ENCODE measurements around the gene DOK7.

Gene DOK7

DNA sequence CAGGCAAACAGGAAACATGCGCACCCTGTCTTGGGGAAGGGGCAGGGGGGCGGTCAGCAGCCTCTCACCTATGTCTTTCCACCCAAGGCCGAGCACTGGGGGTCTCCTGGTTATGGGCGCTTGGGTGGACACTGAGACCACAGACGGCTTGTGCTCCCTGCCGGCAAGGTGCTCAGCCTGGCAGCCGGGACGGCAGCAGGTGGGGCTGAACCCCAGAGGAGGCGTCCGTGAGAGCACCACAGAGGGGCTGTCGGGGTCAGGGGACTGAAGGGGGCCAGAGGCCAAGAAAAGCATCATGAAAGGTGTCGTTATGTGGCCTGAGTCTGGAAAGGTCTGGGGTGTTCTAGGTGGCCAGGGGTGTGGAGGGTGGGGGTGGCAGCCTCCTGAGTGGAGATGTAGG lies 19.6 kb downstream of the DOK7 start:
- DNase-seq (ENCODE audit: low read depth, low spot score) = no peak
- Histone ChIP-seq H3K36me3 (ENCODE audit: insufficient read depth, low read length) (no peaks in the 10 kb centered on the region), H3K9me3 (ENCODE audit: low read depth, low read length) (no peaks in the 10 kb centered on the region), H3K27ac (no peak overlapping the region), H3K9ac (ENCODE audit: insufficient read length) (no peak overlapping the region), H3K4me3 (no peak overlapping the region)
- TF ChIP-seq EZH2 (IDR thresholded peaks at IDR 0.05) = no peak

GRCh38 chr4:3483471-3483921 lies 20.4 kb downstream of the DOK7 start:
- H3K9ac ChIP-seq (ENCODE audit: insufficient read length) = no peak overlapping the region
- H3K9me3 ChIP-seq (ENCODE audit: low read depth, low read length) = no peaks in the 10 kb centered on the region
- no peak for TF ChIP-seq FOXP2 (optimal IDR thresholded peaks at IDR 0.05; ENCODE audit: control extremely low read depth, extremely low read length, insufficient read depth)
- no peak for TF ChIP-seq POLR2AphosphoS5 (IDR thresholded peaks at IDR 0.05; ENCODE audit: borderline replicate concordance, low read depth, low read length)
- TF ChIP-seq EZH2 (IDR thresholded peaks at IDR 0.05) = no peak
- H3K27ac ChIP-seq = no peak overlapping the region
- H3K4me3 ChIP-seq = no peak overlapping the region
- DNase-seq (ENCODE audit: low read depth, low spot score) = no peak
- no peaks in the 10 kb centered on the region for H3K36me3 ChIP-seq (ENCODE audit: insufficient read depth, low read length)

DNA sequence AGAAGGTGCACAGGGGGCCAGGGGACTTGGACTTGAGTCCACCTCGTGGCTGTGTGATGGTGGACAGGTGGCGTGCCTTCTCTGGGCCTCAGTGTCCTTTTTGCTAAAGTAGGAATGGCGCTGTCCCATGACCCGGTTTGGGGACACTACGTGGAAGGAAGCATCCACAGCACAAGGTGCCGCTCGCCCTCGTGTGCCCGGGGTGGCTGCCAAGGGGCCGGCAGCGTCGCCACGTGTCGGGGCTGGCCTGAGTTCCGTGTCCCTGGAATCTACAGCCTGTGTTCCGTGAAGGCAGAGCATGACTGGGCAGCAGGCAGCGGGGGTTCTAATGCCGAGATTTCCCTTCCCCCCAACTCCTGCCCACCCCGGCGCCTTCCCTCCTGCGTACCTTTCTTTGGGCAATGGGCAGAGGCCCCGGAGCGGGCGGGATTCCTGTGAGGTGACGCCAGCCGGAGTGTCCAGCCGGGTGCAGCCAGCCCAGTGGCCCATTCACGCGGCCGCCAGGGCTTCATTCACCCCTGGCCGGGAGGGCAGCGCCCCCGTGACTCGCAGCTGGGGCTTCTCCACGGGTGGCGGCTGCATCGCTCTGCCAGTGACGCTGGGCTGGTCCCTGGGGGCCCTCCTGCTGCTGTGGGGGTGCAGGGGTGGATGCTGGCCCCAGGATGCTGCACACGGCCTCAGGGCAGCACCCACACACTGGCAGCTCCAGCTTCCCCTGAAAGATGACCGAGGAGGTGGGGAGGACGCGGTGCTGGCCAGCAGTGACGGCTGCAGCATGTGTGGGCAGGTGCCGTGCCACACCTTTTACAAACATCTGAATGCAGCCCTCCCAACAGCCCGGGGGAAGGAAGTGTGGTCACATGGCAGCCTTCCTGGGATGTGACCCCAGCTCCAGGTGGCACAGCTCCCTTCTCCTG lies 21.2 kb downstream of the DOK7 start:
- H3K4me3 ChIP-seq = no peak overlapping the region
- no peak for DNase-seq (ENCODE audit: low read depth, low spot score)

DNA sequence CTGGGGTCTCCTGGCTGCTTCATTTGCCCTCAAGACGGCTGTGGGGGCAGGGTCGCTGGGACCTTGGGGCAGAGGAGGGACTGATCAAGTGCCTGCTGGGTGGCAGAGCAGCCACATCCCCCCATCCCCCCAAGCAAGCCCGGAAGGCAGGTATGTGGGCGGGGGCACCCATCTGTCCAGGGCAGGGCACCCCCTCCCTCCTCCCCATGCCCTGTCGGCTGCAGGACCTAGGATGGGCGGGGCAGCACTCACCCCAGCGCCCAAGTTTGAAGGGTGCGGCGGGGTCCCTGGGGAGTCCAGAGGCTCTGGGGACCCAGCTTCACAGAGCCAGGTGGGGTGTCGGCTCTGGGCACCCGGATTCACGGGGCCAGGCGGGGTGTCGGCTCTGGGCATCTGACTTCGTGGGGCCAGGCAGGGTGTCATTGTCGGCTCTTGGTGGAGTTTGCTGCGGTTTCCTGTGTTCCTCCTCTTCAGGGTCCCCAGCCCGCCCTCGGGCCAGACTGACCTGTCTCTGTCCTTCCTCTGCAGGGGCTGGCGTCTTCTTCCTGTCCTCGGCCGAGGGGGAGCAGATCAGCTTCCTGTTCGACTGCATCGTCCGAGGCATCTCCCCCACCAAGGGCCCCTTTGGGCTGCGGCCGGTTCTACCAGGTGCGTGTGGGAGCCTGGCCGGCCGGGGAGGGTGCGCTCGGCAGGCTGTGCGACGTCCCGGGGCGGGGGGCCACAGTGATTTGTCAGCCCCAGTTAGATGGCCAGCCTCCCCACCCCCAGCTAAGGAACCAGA lies 22.1 kb downstream of the DOK7 start:
- Histone ChIP-seq H3K27ac (no peak overlapping the region), H3K4me3 (no peak overlapping the region), H3K9ac (ENCODE audit: insufficient read length) (no peak overlapping the region), H3K9me3 (ENCODE audit: low read depth, low read length) (no peaks in the 10 kb centered on the region), H3K36me3 (ENCODE audit: insufficient read depth, low read length) (no peaks in the 10 kb centered on the region)
- TF ChIP-seq POLR2AphosphoS5 (IDR thresholded peaks at IDR 0.05; ENCODE audit: borderline replicate concordance, low read depth, low read length) (no peak), EZH2 (IDR thresholded peaks at IDR 0.05) (no peak), FOXP2 (optimal IDR thresholded peaks at IDR 0.05; ENCODE audit: control extremely low read depth, extremely low read length, insufficient read depth) (no peak)
- no peak for DNase-seq (ENCODE audit: low read depth, low spot score)

More for the DNA sequence above, 21.2 kb downstream of the DOK7 start:
- H3K27ac ChIP-seq = no peak overlapping the region
- no peak overlapping the region for H3K9ac ChIP-seq (ENCODE audit: insufficient read length)
- TF ChIP-seq EZH2 (IDR thresholded peaks at IDR 0.05) = no peak
- no peak for TF ChIP-seq POLR2AphosphoS5 (IDR thresholded peaks at IDR 0.05; ENCODE audit: borderline replicate concordance, low read depth, low read length)
- TF ChIP-seq FOXP2 (optimal IDR thresholded peaks at IDR 0.05; ENCODE audit: control extremely low read depth, extremely low read length, insufficient read depth) = no peak
- H3K36me3 ChIP-seq (ENCODE audit: insufficient read depth, low read length) = no peaks in the 10 kb centered on the region
- no peaks in the 10 kb centered on the region for H3K9me3 ChIP-seq (ENCODE audit: low read depth, low read length)

- no peaks in the 10 kb centered on the region for H3K9me3 ChIP-seq (ENCODE audit: low read depth, low read length)
- H3K36me3 ChIP-seq (ENCODE audit: insufficient read depth, low read length) = no peaks in the 10 kb centered on the region
- no peak overlapping the region for H3K4me3 ChIP-seq
- TF ChIP-seq EZH2 (IDR thresholded peaks at IDR 0.05) (no peak), POLR2AphosphoS5 (IDR thresholded peaks at IDR 0.05; ENCODE audit: borderline replicate concordance, low read depth, low read length) (no peak), FOXP2 (optimal IDR thresholded peaks at IDR 0.05; ENCODE audit: control extremely low read depth, extremely low read length, insufficient read depth) (no peak)
- H3K9ac ChIP-seq (ENCODE audit: insufficient read length) = no peak overlapping the region
- no peak for DNase-seq (ENCODE audit: low read depth, low spot score)
- no peak overlapping the region for H3K27ac ChIP-seq
Measured at GRCh38 chr4:3485886-3486540, 22.9 kb downstream of the DOK7 start.

DNA sequence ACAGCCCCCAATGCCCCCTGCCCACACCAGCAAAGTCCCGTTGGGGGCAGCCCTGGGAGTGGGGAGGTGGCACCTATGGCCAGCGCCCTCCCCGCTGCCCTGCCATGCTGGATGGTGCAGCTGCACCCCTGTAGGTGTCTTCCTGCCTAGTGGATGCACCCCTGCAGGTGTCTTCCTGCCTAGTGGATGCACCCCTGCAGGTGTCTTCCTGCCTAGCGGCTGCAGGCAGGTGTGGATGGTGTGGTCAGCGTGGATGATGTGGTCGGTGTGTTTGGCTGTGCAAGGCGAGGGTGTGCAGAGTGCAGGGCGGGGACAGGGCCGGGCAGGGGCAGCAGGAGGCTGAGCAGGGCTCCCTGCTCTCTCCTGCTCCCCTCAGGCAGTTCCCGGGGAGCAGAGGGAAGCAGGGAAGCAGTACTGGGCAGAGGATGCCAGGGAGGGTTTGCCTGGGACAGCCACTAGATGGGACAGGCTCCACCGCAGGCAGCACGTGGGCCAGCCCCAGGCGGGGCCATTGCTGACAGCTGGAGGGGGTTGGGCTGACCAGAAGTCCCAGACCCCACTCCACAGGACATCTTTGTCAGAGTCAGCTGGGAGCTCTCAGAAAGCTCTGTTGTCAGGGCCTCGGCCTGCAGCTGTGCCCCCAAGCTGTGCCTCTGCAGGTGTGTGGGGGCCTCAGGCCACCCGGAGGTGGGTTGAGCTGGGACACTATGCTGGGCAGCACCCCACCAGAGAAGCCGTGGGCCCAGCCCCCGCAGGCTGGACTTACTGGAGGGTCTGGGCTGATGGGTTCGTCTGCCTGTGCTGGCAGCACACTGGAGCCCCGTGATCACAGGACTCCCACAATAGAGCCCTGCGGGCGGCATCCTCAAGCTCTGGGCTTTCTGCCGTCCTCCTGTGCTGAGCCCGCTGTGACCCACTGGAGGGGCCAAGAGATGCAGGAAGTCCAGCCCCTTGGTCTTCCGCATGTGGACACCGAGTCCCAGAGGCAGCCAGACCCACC lies 23.7 kb downstream of the DOK7 start:
- TF ChIP-seq POLR2AphosphoS5 (IDR thresholded peaks at IDR 0.05; ENCODE audit: borderline replicate concordance, low read depth, low read length) (no peak), FOXP2 (optimal IDR thresholded peaks at IDR 0.05; ENCODE audit: control extremely low read depth, extremely low read length, insufficient read depth) (no peak), EZH2 (IDR thresholded peaks at IDR 0.05) (no peak)
- no peak for DNase-seq (ENCODE audit: low read depth, low spot score)
- no peak overlapping the region for H3K4me3 ChIP-seq
- H3K9me3 ChIP-seq (ENCODE audit: low read depth, low read length) = no peaks in the 10 kb centered on the region
- no peaks in the 10 kb centered on the region for H3K36me3 ChIP-seq (ENCODE audit: insufficient read depth, low read length)
- H3K27ac ChIP-seq = no peak overlapping the region
- H3K9ac ChIP-seq (ENCODE audit: insufficient read length) = no peak overlapping the region

DNA sequence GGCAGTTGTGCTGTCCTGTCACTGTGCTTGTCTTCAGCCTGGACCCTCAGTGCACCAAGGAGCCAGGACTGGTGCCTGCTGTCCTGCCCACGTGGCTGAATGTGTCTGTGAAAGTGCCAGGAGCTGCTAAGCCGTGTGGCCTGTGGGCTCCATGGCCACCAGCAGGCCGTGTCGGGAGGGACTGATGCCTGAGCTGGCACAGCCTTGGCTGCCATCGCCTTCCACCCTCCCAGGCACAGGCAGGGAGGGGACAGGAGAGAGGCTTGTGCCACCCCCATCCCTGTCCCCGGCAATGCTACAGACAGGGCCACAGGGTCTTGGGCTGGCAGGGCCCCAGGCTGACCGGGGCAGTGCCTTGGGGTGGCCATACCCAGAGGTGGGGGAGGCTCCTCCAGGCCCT lies 24.8 kb downstream of the DOK7 start:
- Histone ChIP-seq H3K4me3 (no peak overlapping the region), H3K9ac (ENCODE audit: insufficient read length) (no peak overlapping the region), H3K36me3 (ENCODE audit: insufficient read depth, low read length) (no peaks in the 10 kb centered on the region), H3K27ac (no peak overlapping the region), H3K9me3 (ENCODE audit: low read depth, low read length) (no peaks in the 10 kb centered on the region)
- no peak for DNase-seq (ENCODE audit: low read depth, low spot score)
- TF ChIP-seq FOXP2 (optimal IDR thresholded peaks at IDR 0.05; ENCODE audit: control extremely low read depth, extremely low read length, insufficient read depth) = no peak
- no peak for TF ChIP-seq EZH2 (IDR thresholded peaks at IDR 0.05)
- no peak for TF ChIP-seq POLR2AphosphoS5 (IDR thresholded peaks at IDR 0.05; ENCODE audit: borderline replicate concordance, low read depth, low read length)
